Measurements from ENCODE around the gene UNC13C. TPM values are rescaled to one million over a fixed set of nuclear protein-coding genes. Genes with fewer than 3 reads are reported as not detected.

The UNC13C gene
- total RNA-seq, 6 experiments from 2014 or later: not detected

DNA sequence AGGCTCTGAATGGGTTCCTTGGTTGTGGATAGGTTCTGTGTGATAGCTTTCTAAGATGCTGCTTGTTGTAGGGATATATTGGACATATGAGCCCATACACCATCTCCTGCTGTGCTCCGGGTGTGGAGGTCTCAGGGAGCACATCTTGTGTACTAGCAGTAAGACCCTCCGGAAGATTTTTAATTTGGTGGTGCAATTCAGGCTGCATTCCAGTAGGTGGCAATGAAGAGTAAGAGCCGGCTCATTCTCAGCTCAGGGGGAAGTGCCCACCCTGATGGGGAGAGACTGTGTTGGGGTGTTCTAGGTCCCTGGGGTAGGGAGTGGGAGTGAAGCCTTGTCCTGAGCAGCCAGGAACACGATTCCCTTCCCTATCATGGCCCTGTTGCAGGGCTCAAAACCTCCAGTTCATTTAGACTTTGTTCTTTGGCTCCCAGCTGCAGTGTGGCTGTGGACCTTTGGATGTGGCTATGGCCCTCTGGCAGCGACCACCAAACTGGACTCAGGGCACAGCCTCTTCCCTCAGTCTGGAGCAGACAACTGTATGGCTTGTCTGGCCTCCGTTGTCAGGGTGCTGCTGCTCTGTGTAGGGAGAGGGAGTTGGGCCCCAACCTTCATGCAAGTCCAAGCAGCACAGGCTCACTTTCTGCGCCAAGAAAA is 104.7 kb downstream of the UNC13C start:
- Histone ChIP-seq H3K4me1 (no peaks in the 10 kb centered on the region), H3K27ac (no peak overlapping the region), H3K36me3 (no peaks in the 10 kb centered on the region), H3K9me3 (no peaks in the 10 kb centered on the region), H3K4me3 (no peak overlapping the region), H3K27me3 (no peaks in the 10 kb centered on the region)
- no peak for DNase-seq
- intact Hi-C loops (cut with DNase I): no loop called here
- WGBS (ENCODE audit: insufficient coverage, low coverage, low lambda C conversion rate, missing lambda C conversion rate): 0% methylated on average over 3 of the region's 7 CpGs
- ATAC-seq: peak in 3 of 4 donors; percentile 18 to 54 (median 32)
- TF ChIP-seq, protein P1, sequence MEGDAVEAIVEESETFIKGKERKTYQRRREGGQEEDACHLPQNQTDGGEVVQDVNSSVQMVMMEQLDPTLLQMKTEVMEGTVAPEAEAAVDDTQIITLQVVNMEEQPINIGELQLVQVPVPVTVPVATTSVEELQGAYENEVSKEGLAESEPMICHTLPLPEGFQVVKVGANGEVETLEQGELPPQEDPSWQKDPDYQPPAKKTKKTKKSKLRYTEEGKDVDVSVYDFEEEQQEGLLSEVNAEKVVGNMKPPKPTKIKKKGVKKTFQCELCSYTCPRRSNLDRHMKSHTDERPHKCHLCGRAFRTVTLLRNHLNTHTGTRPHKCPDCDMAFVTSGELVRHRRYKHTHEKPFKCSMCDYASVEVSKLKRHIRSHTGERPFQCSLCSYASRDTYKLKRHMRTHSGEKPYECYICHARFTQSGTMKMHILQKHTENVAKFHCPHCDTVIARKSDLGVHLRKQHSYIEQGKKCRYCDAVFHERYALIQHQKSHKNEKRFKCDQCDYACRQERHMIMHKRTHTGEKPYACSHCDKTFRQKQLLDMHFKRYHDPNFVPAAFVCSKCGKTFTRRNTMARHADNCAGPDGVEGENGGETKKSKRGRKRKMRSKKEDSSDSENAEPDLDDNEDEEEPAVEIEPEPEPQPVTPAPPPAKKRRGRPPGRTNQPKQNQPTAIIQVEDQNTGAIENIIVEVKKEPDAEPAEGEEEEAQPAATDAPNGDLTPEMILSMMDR (IDR thresholded peaks at IDR 0.05): peak; percentile 44 to 71 (median 66)
- TF ChIP-seq POLR2A (IDR thresholded peaks at IDR 0.05): no peak

DNA sequence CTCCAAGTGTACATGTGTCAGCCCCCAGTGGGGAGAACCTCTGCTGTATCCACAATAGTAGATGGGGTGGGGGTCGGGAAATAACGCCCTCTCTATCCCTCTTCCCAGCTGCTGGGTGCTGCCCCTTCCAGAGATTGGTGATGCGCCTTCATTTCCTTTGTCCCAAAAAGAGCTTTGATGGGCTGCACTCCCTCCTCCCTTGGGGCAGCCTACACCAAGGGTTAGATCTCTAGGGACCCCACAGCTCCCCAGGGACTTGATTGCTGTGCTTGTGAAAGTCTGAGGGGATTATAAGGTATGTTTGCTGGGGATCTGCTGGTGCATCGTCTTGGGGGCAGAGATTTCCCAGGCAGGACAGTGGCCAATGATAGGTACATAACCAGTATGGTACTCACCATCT is 105.3 kb downstream of the UNC13C start:
- H3K36me3 ChIP-seq: no peaks in the 10 kb centered on the region
- 83% methylated on average over 1 of the region's 4 CpGs for WGBS (ENCODE audit: insufficient coverage, low coverage, low lambda C conversion rate, missing lambda C conversion rate)
- no peak overlapping the region for H3K4me3 ChIP-seq
- no peaks in the 10 kb centered on the region for H3K9me3 ChIP-seq
- no peak for DNase-seq
- no peak for TF ChIP-seq POLR2A (IDR thresholded peaks at IDR 0.05)
- TF ChIP-seq, protein P1 (IDR thresholded peaks at IDR 0.05): no peak
- intact Hi-C loops (cut with DNase I): no loop called here
- no peaks in the 10 kb centered on the region for H3K27me3 ChIP-seq
- H3K27ac ChIP-seq: no peak overlapping the region
- ATAC-seq: peak in 1 of 4 donors; percentile 11
- H3K4me1 ChIP-seq: no peaks in the 10 kb centered on the region

GRCh38 chr15:54083991-54084390 is 105.8 kb downstream of the UNC13C start:
- TF ChIP-seq, protein P1 (IDR thresholded peaks at IDR 0.05): no peak
- no peak for TF ChIP-seq POLR2A (IDR thresholded peaks at IDR 0.05)
- intact Hi-C loops (cut with DNase I): no loop called here
- no peaks in the 10 kb centered on the region for H3K4me1 ChIP-seq
- DNase-seq (no peak), ATAC-seq (no peak)
- no peaks in the 10 kb centered on the region for H3K9me3 ChIP-seq
- no peaks in the 10 kb centered on the region for H3K36me3 ChIP-seq
- 64% methylated on average over 7 of the region's 7 CpGs for WGBS (ENCODE audit: insufficient coverage, low coverage, low lambda C conversion rate, missing lambda C conversion rate)
- no peak overlapping the region for H3K4me3 ChIP-seq
- H3K27me3 ChIP-seq: no peaks in the 10 kb centered on the region
- no peak overlapping the region for H3K27ac ChIP-seq

GRCh38 chr15:54088837-54089236 is 110.6 kb downstream of the UNC13C start:
- 63% methylated on average over 2 of the region's 2 CpGs for WGBS (ENCODE audit: insufficient coverage, low coverage, low lambda C conversion rate, missing lambda C conversion rate)
- ATAC-seq: no peak
- Histone ChIP-seq H3K4me1 (no peaks in the 10 kb centered on the region), H3K36me3 (no peaks in the 10 kb centered on the region), H3K4me3 (no peak overlapping the region), H3K27me3 (no peaks in the 10 kb centered on the region), H3K27ac (no peak overlapping the region), H3K9me3 (no peaks in the 10 kb centered on the region)
- TF ChIP-seq, protein P1 (IDR thresholded peaks at IDR 0.05): no peak
- no peak for TF ChIP-seq POLR2A (IDR thresholded peaks at IDR 0.05)
- intact Hi-C loops (cut with DNase I): no loop called here
- DNase-seq: no peak
